Liver (tissue), 9 donors: ENCODE data around the gene ASCL5. TPM values are rescaled to one million over a fixed set of nuclear protein-coding genes. Genes with fewer than 3 reads are reported as not detected.

Source experiments
- DNase-seq: peaks from one replicate; pipeline ENCODE4 v3.0.0-alpha.2; 2017; ENCODE audit warnings: low spot score
- H3K27ac ChIP-seq, 2 donors: one replicate each; pipeline ENCODE4 v1.7.0; 2013; ENCODE audit warnings: inconsistent platforms in 2 of 2, low read length in 2 of 2, control low read depth in 1 of 2, low read depth in 1 of 2, mild to moderate bottlenecking in 1 of 2
- H3K27me3 ChIP-seq, 4 donors: one replicate each; pipeline versions ENCODE4 v1.6.1 to v1.7.0; 2013; ENCODE audit warnings: low read length in 3 of 4, inconsistent platforms in 1 of 4, mild to moderate bottlenecking in 1 of 4, moderate library complexity in 1 of 4; ENCODE audit not compliant: control insufficient read depth in 4 of 4, insufficient read depth in 4 of 4
- H3K36me3 ChIP-seq, 4 donors: one replicate each; pipeline versions ENCODE4 v1.6.1 to v1.7.0; 2013; ENCODE audit warnings: low read length in 3 of 4, mild to moderate bottlenecking in 3 of 4, low read depth in 1 of 4, moderate library complexity in 1 of 4; ENCODE audit not compliant: control insufficient read depth in 4 of 4, insufficient read depth in 3 of 4
- H3K4me1 ChIP-seq, 4 donors: one replicate each; pipeline versions ENCODE4 v1.6.1 to v1.7.0; 2013; ENCODE audit warnings: low read length in 3 of 4, mild to moderate bottlenecking in 3 of 4, moderate library complexity in 1 of 4; ENCODE audit not compliant: control insufficient read depth in 4 of 4, insufficient read depth in 4 of 4
- H3K4me3 ChIP-seq, 3 donors: one replicate each; pipeline versions ENCODE4 v1.6.1 to v1.7.0; 2013; ENCODE audit warnings: low read length in 3 of 3, control low read depth in 1 of 3, low read depth in 1 of 3, mild to moderate bottlenecking in 1 of 3
- H3K9ac ChIP-seq, 2 donors: one replicate each; pipeline ENCODE4 v1.7.0; 2013; ENCODE audit warnings: low read length in 2 of 2, mild to moderate bottlenecking in 2 of 2, moderate library complexity in 2 of 2, control low read depth in 1 of 2, low read depth in 1 of 2
- H3K9me3 ChIP-seq, 4 donors: one replicate each; pipeline versions ENCODE4 v1.6.1 to v1.7.0; 2013; ENCODE audit warnings: low read length in 3 of 4; ENCODE audit not compliant: control insufficient read depth in 4 of 4
- ATF3 ChIP-seq: IDR thresholded peaks from 2 replicates; pipeline ENCODE4 v1.6.1; 2016; ENCODE audit warnings: antibody characterized with exemption
- CTCF ChIP-seq: fragments of 150-350 bp; IDR thresholded peaks from 2 replicates; pipeline ENCODE4 v1.5.1; 2017; ENCODE audit warnings: improper control_type of control experiment, low read depth, low read length; ENCODE audit not compliant: missing input control
- EGR1 ChIP-seq, 2 donors: IDR thresholded peaks; 2 replicates each; pipeline ENCODE4 v1.6.1; 2016 to 2018; ENCODE audit warnings: antibody characterized with exemption in 2 of 2, low read depth in 2 of 2
- FOXA2 ChIP-seq: IDR thresholded peaks from 2 replicates; pipeline ENCODE4 v1.6.1; 2016; ENCODE audit warnings: antibody characterized with exemption
- HNF4A ChIP-seq, 2 donors: conservative IDR thresholded peaks; 2 replicates each; pipeline ENCODE4 v1.6.1; 2016; ENCODE audit warnings: antibody characterized with exemption in 2 of 2, mild to moderate bottlenecking in 2 of 2
- HNF4G ChIP-seq: IDR thresholded peaks from 2 replicates; pipeline ENCODE4 v1.6.1; 2016; ENCODE audit warnings: antibody characterized with exemption
- JUND ChIP-seq, 2 donors: IDR thresholded peaks; 2 replicates each; pipeline ENCODE4 v1.6.1; 2016; ENCODE audit warnings: antibody characterized with exemption in 2 of 2
- MAX ChIP-seq: IDR thresholded peaks from 2 replicates; pipeline ENCODE4 v1.6.1; 2016; ENCODE audit warnings: antibody characterized with exemption
- NR2F2 ChIP-seq: IDR thresholded peaks from 2 replicates; pipeline ENCODE4 v1.6.1; 2016; ENCODE audit warnings: antibody characterized with exemption
- RXRA ChIP-seq, 2 donors: IDR thresholded peaks; 2 replicates each; pipeline ENCODE4 v1.6.1; 2017 to 2018; ENCODE audit warnings: antibody characterized with exemption in 2 of 2, mild to moderate bottlenecking in 1 of 2
- YY1 ChIP-seq: IDR thresholded peaks from 2 replicates; pipeline ENCODE4 v1.6.1; 2016; ENCODE audit warnings: antibody characterized with exemption, mild to moderate bottlenecking
- ZBTB33 ChIP-seq: IDR thresholded peaks from 2 replicates; pipeline ENCODE4 v1.6.1; 2016; ENCODE audit warnings: antibody characterized with exemption
- WGBS: extraction: QIAGEN DNeasy Blood & Tissue Kit; methylation state at CpG from one replicate; pipeline ENCODE4 v1.1.7; 2013; 5-methylcytosine and 5-hydroxymethylcytosine counted together
- polyA plus RNA-seq, 2 donors: library from polyadenylated mRNA; stranded (reverse) in 1 of 2; unstranded in 1 of 2; fragments of 200-250 nt in 1 of 2; fragments of >200 nt in 1 of 2; fragmentation: Nextera tagmentation in 1 of 2; extraction: Ambion mirVana in 1 of 2; gene quantifications; one replicate each; pipeline versions ENCODE4 v1.2.1 to v1.2.3, GENCODE V29; 2013 to 2015
- total RNA-seq, 2 donors: library from RNA; depleted of rRNA; stranded (reverse); fragments of >200 nt; gene quantifications; one replicate each; pipeline ENCODE4 v1.2.3, GENCODE V29; 2014
- TF ChIP-seq, protein P1 (sequence below): IDR thresholded peaks from 2 replicates; pipeline ENCODE4 v1.6.1; 2016; ENCODE audit warnings: antibody characterized with exemption, mild to moderate bottlenecking
- donor health status: healthy.
- donor health status: healthy.
- donor health status: healthy.
- donor health status: healthy.
- donor health status: healthy.

Gene ASCL5
- total and polyA plus RNA-seq, 4 donors: not detected

- peaks cover 4 to 23% (median 18%) of the 10 kb centered on the region in 4 donors for H3K4me1 ChIP-seq
- H3K36me3 ChIP-seq: no peaks in the 10 kb centered on the region
- peak overlapping the region; percentile 77 to 97 for H3K27ac ChIP-seq
- DNase-seq: no peak
- H3K9me3 ChIP-seq: no peaks in the 10 kb centered on the region
- H3K9ac ChIP-seq: no peak overlapping the region
- TF ChIP-seq MAX (no peak), RXRA (IDR thresholded peaks at IDR 0.05) (no peak), JUND (IDR thresholded peaks at IDR 0.05) (no peak), FOXA2 (no peak), EGR1 (IDR thresholded peaks at IDR 0.05; ENCODE audit: low read depth in 2 of 2) (no peak), YY1 (no peak)
- WGBS: 84% methylated on average over 2 of the region's 2 CpGs
- no peaks in the 10 kb centered on the region for H3K27me3 ChIP-seq
- H3K4me3 ChIP-seq: no peak overlapping the region
Observed at GRCh38 chr1:201169971-201170532, 43.1 kb upstream of the ASCL5 start.

DNA sequence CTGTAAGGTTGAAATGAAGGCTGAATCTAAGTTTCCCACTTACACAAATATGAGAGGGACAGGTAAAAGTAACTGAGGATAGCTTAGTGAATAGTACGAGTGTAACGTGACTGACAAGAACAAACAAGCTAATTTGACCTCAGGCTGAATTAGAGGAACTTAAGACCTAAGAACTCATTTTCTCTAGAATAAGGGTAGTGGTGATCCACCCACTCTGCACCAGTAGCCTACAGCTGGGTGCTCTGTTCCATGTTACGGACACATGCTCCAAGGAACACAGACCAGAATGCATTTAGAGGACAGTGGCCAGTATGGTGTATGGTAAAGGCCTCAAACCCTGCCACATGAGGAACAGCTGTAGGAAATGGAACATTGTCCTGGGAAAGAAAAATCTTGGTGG lies 42.2 kb upstream of the ASCL5 start:
- no peaks in the 10 kb centered on the region for H3K9me3 ChIP-seq
- no peak overlapping the region for H3K4me3 ChIP-seq
- TF ChIP-seq ATF3: no peak
- WGBS: 69% methylated on average over 3 of the region's 3 CpGs
- H3K27me3 ChIP-seq: no peaks in the 10 kb centered on the region
- no peaks in the 10 kb centered on the region for H3K36me3 ChIP-seq
- no peak overlapping the region for H3K27ac ChIP-seq
- DNase-seq: no peak
- no peak overlapping the region for H3K9ac ChIP-seq
- peaks cover 4 to 16% (median 13%) of the 10 kb centered on the region in 4 donors for H3K4me1 ChIP-seq

- TF ChIP-seq CTCF (no peak), NR2F2 (no peak), JUND (IDR thresholded peaks at IDR 0.05) (no peak), HNF4A (conservative IDR thresholded peaks at IDR 0.05) (no peak), ZBTB33 (no peak), HNF4G (no peak), FOXA2 (no peak)
- TF ChIP-seq, protein P1, sequence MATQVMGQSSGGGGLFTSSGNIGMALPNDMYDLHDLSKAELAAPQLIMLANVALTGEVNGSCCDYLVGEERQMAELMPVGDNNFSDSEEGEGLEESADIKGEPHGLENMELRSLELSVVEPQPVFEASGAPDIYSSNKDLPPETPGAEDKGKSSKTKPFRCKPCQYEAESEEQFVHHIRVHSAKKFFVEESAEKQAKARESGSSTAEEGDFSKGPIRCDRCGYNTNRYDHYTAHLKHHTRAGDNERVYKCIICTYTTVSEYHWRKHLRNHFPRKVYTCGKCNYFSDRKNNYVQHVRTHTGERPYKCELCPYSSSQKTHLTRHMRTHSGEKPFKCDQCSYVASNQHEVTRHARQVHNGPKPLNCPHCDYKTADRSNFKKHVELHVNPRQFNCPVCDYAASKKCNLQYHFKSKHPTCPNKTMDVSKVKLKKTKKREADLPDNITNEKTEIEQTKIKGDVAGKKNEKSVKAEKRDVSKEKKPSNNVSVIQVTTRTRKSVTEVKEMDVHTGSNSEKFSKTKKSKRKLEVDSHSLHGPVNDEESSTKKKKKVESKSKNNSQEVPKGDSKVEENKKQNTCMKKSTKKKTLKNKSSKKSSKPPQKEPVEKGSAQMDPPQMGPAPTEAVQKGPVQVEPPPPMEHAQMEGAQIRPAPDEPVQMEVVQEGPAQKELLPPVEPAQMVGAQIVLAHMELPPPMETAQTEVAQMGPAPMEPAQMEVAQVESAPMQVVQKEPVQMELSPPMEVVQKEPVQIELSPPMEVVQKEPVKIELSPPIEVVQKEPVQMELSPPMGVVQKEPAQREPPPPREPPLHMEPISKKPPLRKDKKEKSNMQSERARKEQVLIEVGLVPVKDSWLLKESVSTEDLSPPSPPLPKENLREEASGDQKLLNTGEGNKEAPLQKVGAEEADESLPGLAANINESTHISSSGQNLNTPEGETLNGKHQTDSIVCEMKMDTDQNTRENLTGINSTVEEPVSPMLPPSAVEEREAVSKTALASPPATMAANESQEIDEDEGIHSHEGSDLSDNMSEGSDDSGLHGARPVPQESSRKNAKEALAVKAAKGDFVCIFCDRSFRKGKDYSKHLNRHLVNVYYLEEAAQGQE: no peak
- Histone ChIP-seq H3K9ac (no peak overlapping the region), H3K9me3 (no peaks in the 10 kb centered on the region), H3K27me3 (no peaks in the 10 kb centered on the region), H3K36me3 (no peaks in the 10 kb centered on the region), H3K4me3 (no peak overlapping the region), H3K4me1 (peaks cover 2 to 13% (median 12%) of the 10 kb centered on the region in 4 donors), H3K27ac (no peak overlapping the region)
- no peak for DNase-seq
- 87% methylated on average over 13 of the region's 13 CpGs for WGBS
Observed at GRCh38 chr1:201167041-201167991, 40.3 kb upstream of the ASCL5 start.
